Stimulated activated CD8-positive, alpha-beta memory T cell treated with anti-CD3 and anti-CD28 coated beads, Interleukin-15, amount 100 ng/mL, for 1 hour (primary cell): Measurements from ENCODE around the gene RNF19B.

ENCODE experiments used
- DNase-seq: peaks from one replicate; pipeline ENCODE4 v3.0.0-alpha.2; 2020; ENCODE audit warnings: low read depth

The RNF19B gene

GRCh38 chr1:32888134-32888533, 76.5 kb downstream of the RNF19B start:
- DNase-seq: no peak

- DNase-seq: no peak
Measured at GRCh38 chr1:32887623-32888022, 77.0 kb downstream of the RNF19B start.

- no peak for DNase-seq
Measured at GRCh38 chr1:32886828-32887414, 77.7 kb downstream of the RNF19B start.
